ENCODE data around the gene GRID1. TPM values are rescaled to one million over a fixed set of nuclear protein-coding genes. Genes with fewer than 3 reads are reported as not detected.

GRID1 gene
- total RNA-seq, 3 donors from 2014 or later: 0.61 to 1.9 (median 0.87) TPM

GRCh38 chr10:86123715-86124114 is 242.9 kb downstream of the GRID1 start:
- DNase-seq (no peak), ATAC-seq (no peak)
- Histone ChIP-seq H3K4me1 (ENCODE audit: low read depth) (no peaks in the 10 kb centered on the region), H3K9me3 (no peaks in the 10 kb centered on the region), H3K4me3 (no peak overlapping the region), H3K36me3 (ENCODE audit: low read depth) (no peaks in the 10 kb centered on the region)
- intact Hi-C loops (cut with DNase I, micrococcal nuclease): no loop called here
- no peak for TF ChIP-seq CTCF (IDR thresholded peaks at IDR 0.05)

GRCh38 chr10:86123304-86123703 is 243.3 kb downstream of the GRID1 start:
- H3K9me3 ChIP-seq: no peaks in the 10 kb centered on the region
- H3K4me1 ChIP-seq (ENCODE audit: low read depth): no peaks in the 10 kb centered on the region
- H3K36me3 ChIP-seq (ENCODE audit: low read depth): no peaks in the 10 kb centered on the region
- intact Hi-C loops (cut with DNase I, micrococcal nuclease): no loop called here
- DNase-seq (no peak), ATAC-seq (no peak)
- no peak overlapping the region for H3K4me3 ChIP-seq
- TF ChIP-seq CTCF (IDR thresholded peaks at IDR 0.05): no peak

GRCh38 chr10:86122646-86123045 is 243.9 kb downstream of the GRID1 start:
- intact Hi-C loops (cut with DNase I, micrococcal nuclease): no loop called here
- no peaks in the 10 kb centered on the region for H3K9me3 ChIP-seq
- no peaks in the 10 kb centered on the region for H3K36me3 ChIP-seq (ENCODE audit: low read depth)
- DNase-seq (no peak), ATAC-seq (no peak)
- H3K4me1 ChIP-seq (ENCODE audit: low read depth): no peaks in the 10 kb centered on the region
- TF ChIP-seq CTCF (IDR thresholded peaks at IDR 0.05): no peak
- H3K4me3 ChIP-seq: no peak overlapping the region

- Histone ChIP-seq H3K36me3 (ENCODE audit: low read depth) (no peaks in the 10 kb centered on the region), H3K4me1 (ENCODE audit: low read depth) (no peaks in the 10 kb centered on the region), H3K9me3 (no peaks in the 10 kb centered on the region), H3K4me3 (no peak overlapping the region)
- no peak for DNase-seq
- intact Hi-C loops (cut with DNase I, micrococcal nuclease): no loop called here
- ATAC-seq: no peak
- TF ChIP-seq CTCF (IDR thresholded peaks at IDR 0.05): no peak
Measured at GRCh38 chr10:86121200-86121599, 245.4 kb downstream of the GRID1 start.

GRCh38 chr10:86117051-86117450 is 249.5 kb downstream of the GRID1 start:
- TF ChIP-seq CTCF (IDR thresholded peaks at IDR 0.05): no peak
- no peak for ATAC-seq
- no peaks in the 10 kb centered on the region for H3K9me3 ChIP-seq

GRCh38 chr10:86113983-86114382 is 252.6 kb downstream of the GRID1 start:
- Histone ChIP-seq H3K9me3 (no peaks in the 10 kb centered on the region), H3K4me3 (no peak overlapping the region), H3K4me1 (ENCODE audit: low read depth) (no peaks in the 10 kb centered on the region), H3K36me3 (ENCODE audit: low read depth) (no peaks in the 10 kb centered on the region)
- no peak for TF ChIP-seq CTCF (IDR thresholded peaks at IDR 0.05)
- no peak for DNase-seq
- no peak for ATAC-seq
- intact Hi-C loops (cut with DNase I, micrococcal nuclease): no loop called here

More at GRCh38 chr10:86117051-86117450, 249.5 kb downstream of the GRID1 start:
- Histone ChIP-seq H3K36me3 (ENCODE audit: low read depth) (no peaks in the 10 kb centered on the region), H3K4me3 (no peak overlapping the region), H3K4me1 (ENCODE audit: low read depth) (no peaks in the 10 kb centered on the region)
- no peak for DNase-seq
- intact Hi-C loops (cut with DNase I, micrococcal nuclease): no loop called here
